ENCODE data around the gene IL1B. TPM values are rescaled to one million over a fixed set of nuclear protein-coding genes. Genes with fewer than 3 reads are reported as not detected.
"Not testable (repeated sequence)": the region's sequence is repeated elsewhere in the genome, so short reads cannot be mapped to it uniquely, and the experiment has no call there.

Gene IL1B
- polyA plus RNA-seq, 3 donors: 0.47 to 1.7 (median 0.50) TPM

DNA sequence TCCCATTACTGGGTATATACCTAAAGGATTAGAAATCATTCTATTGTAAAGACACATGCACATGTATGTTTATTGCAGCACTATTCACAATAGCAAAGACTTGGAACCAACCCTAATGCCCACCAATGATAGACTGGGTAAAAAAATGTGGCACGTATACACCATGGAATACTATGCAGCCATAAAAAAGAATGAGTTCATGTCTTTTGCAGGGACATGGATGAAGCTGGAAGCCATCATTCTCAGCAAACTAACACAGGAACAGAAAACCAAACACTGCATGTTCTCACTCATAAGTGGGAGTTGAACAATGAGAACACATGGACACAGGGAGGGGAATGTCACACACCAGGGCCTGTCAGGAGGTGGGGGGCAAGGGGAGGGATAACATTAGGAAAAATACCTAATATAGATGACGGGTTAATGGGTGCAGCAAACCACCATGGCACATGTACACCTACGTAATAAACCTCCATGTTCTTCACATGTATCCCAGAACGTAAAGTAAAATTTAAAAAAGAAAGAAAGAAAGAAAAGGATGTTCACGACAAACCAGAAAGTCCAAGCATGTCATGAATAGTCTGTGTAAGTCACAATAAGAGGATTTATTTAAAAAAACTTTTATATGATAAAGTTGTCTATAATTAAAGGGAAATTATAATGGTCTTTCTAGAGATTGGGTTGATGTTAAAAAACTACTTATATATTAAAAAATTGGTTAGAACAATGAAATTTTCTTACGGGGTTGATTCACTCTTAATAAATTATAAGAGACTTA, 23.0 kb upstream of the IL1B start:
- not testable (repeated sequence) for DNase-seq (ENCODE audit: low read depth in 3 of 3, low spot score in 2 of 3)

DNA sequence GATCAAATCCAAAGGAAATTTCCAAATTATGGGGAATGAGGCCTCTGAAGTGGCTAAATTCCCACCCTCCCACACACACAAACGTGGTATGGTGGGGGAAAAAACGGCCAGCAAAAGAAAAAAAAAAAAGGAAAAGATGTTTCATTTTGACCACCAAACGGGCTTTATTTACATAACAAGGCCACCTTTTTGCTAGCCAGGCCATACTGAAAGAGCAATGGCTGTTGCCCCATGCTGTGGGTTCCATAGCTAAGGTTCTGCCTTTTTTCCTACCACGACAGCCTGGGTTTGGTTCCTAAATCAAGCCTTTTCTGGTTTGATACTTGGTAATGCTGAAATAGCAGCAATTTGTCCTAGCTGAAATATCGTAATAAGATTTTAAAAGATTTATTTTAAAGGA, 14.0 kb upstream of the IL1B start:
- no peak for DNase-seq (ENCODE audit: low read depth in 3 of 3, low spot score in 2 of 3)

DNA sequence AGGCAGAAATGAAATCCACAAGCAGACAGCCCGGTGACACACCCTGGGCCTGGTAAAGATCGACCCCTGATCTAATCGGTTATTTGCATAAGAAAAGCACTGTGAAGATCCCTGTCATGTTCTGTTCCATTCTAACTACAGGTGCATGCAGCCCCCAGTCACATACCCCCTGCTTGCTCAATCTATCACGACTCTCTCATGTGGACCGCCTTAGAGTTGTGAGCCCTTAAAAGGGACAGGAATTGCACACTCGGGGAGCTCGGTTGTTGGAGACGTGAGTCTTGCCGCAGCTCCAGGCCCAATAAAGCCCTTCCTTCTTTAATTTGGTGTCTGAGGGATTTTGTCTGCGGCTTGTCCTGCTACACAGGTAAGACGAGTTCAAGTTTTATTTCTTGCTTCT, 13.4 kb upstream of the IL1B start:
- DNase-seq (ENCODE audit: low read depth in 3 of 3, low spot score in 2 of 3): no peak

DNA sequence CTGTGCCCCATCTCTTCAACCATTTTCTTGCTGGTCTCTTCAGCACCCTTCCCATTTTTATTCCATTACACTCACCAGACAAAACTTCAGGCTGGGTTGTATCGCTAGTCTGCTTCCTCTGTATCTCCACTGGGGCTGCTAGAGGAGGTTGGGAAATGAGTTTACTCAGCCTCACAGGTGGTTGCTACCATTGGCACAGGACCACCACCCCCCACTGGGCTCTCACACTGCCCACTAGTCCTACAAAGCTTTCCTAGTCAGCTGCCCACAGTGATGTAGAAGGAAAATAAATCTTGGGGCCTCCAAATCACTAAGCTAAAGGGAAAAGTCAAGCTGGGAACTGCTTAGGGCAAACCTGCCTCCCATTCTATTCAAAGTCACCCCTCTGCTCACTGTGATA, 12.3 kb upstream of the IL1B start:
- DNase-seq (ENCODE audit: low read depth in 3 of 3, low spot score in 2 of 3): no peak

DNA sequence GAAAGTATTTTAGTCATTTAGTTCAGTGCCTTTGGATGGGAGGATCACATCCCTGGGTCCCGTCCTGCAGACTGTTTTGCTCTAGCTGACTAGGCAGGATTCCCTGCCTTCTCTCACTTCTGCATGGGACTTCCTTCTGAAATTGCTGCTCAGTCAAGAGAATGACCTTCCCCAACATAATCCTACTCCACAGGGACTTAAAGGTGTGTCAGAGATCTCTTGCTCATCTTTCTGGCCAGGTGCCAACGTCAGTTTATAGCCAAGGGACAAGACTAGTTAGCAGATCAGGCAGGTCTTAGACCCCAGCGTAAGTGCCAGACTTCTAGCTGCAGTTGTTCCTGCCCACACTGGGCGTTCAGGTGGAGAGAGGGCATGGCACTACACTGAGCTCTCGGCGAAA, 9.5 kb upstream of the IL1B start:
- no peak for DNase-seq (ENCODE audit: low read depth in 3 of 3, low spot score in 2 of 3)

DNA sequence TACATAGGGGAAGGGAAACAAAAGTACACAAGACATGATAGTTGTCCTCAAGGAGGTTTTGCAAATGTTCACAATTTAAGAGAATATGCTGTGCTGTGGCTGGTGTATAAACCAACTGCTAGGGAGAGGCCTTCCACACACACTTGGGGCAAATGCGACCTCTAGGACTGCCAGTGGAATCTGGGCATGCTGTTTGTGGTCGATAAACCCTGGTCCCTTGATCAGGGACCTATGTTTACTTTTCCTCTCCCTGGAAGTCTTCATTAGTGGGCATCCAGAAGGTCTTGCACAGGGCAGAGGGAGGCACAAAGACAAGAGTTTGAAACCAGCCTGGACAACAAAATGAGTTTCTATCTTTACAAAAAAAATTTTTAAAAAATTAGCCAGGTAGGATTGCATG, 7.3 kb upstream of the IL1B start:
- no peak for DNase-seq (ENCODE audit: low read depth in 3 of 3, low spot score in 2 of 3)

DNA sequence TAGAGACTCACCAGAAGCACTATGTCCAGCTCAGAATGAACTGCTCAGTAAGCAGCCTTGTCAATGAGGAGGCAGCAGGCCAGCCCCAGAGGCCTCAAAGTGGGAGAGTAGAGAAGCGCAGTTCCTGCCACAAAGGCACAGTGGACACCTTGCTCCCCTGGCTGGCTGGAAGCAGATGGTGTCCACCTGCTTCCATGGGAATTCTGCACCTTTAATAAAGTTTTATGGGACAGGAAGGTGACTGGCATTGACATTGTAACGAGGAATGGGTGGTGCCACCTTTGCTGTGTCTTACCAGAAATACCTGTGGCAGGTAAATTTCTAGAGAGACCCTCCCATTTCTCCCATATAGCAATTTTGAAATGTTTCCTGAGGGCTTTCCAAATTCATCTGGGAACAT, 6.7 kb upstream of the IL1B start:
- DNase-seq (ENCODE audit: low read depth in 3 of 3, low spot score in 2 of 3): no peak

DNA sequence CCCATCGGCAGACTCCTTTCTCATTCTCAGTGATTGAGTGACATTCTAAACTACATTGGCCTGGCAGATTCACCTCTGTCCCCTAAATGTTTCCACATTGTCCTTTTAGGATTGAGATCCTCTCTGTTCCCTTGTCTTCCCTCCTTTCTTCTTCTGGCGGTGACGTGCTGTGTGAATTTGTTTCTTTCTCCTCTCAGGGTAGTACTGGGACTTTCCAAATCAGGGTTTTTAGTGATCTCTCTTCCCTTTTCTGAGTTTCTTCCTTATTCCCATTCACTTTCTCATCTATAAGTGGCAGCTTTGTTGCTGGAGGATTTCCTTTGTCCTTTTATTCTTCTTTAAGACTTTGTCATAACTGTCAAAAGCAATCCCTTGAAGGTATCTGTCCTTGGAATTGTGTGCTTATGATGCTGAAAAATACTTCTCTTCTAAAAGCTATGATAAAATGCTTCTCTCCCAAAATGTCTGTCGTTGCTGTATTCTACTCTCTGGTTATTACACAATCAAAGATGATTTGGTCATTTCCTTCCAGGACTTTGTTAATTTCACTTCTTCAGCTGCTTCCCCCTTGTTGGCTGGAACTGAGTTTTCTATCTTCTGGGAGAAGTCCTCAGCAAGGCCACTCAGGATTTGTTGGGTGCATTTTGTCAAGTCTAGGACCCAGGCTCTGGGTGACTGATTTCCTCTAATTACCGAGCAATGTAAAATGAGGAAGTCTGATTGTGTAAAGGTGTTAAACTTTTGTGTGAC, 4.9 kb upstream of the IL1B start:
- DNase-seq (ENCODE audit: low read depth in 3 of 3, low spot score in 2 of 3): no peak

DNA sequence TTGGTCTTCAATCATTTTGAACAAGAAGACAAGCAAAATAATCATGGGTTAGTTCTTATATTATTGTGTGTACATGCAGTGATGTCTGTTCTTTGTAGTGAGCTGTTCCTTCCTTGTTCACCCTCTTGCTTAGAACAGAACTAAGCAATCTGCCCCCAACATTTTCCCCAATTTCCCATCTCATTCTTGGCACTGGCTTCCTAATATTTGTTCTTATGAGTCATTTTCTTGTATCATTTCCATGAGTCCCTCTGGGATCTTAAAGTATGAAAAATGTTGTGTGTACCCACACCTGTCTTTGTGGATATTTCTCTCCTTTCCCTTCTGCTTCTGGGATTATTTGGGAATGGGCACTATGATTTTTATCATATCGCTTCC, 3.5 kb upstream of the IL1B start:
- DNase-seq (ENCODE audit: low read depth in 3 of 3, low spot score in 2 of 3): no peak

DNA sequence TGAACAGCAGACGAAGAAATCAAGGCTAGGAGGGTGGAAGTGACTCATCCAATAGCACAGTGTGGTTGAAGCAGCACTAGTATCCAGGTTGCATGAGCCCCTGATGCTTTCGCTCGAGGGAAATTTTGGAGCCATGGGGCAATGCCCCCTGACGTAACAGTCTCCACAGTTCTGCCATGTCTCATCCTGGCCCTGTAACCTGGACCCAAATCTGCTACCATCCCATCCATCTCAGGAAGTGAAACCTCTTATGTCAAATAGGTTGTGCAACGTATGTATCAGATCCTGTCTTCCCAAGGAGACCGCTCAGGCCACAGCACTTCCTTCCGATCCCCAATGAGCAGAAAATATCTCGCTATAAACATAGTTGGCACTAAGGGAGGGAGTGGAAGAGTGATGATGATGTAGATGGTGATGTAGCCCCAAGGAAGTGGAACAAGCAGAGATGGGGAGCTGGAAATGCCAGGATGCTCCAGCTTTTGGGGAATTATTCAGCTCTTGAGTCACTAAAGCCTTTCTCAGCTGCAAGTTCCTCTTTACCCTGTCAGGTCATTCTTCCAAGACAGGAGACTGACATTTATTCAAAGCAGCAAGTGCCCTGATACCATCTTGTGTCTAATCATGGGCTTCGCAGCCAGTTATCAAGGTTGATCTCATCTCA, 3.0 kb upstream of the IL1B start:
- no peak for DNase-seq (ENCODE audit: low read depth in 3 of 3, low spot score in 2 of 3)

DNA sequence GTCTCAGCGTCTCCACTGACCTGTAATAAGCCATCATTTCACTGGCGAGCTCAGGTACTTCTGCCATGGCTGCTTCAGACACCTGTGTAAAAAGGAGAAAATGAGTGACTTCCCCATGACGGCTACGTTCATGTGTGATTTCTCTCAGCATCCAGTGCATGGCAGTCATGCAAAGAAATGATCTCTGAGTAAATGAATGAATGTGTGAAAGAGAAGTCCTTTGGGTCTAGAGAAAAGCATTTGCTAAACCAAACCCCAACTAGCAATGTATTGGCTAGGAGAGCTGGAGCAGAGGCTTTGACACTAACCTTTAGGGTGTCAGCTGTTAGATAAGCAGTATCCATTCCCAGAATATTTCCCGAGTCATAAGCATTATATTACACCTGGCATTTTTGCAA, 417 bp downstream of the IL1B start:
- no peak for DNase-seq (ENCODE audit: low read depth in 3 of 3, low spot score in 2 of 3)

DNA sequence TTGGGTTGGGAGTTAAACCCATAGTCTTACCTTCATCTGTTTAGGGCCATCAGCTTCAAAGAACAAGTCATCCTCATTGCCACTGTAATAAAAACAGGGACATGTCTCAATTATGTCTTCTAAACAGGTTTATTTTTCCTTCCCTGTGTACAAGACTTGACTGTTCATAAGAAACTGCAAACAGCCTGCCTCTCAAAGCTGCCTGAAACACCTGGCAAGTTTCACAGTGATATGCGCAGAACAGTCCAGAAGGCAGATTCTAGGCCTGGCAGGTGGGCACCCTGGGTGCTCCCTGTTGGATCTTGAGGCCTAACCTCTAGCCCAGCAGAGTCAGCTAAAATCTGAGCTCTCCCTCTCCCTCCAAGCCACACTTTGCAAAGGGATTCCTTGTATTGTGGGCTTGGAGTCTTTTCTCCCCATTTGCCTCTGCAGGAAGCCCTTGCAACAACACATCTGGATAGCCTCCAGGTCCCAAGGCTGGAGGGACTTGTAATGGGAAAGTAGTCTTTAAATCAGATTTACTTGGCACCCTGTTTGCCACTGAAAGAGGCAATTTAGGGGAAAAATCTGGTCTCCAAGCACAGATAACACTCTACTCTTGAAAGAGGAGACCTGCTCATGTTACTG, 930 bp downstream of the IL1B start:
- DNase-seq (ENCODE audit: low read depth in 3 of 3, low spot score in 2 of 3): no peak

DNA sequence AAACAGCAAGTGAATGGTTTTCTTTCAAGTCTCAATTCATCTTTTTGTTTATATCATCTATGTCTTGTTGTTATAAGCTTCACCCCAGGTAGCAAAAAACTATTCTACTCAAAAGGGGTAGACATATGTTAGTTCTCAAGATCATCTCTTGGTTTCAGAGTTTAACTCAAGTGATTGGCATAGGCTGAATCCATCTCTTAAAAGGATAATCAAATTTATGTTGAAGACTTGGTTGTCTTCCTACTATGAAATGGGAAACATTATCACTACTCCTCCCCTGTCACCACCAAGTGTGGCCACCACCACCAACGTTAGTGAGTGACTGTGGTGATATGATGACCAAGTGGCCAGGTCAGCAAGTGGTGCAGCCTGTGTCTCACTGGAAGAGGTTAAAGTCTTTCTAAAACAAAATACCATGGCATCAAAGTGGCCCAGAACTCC, 1.5 kb downstream of the IL1B start:
- no peak for DNase-seq (ENCODE audit: low read depth in 3 of 3, low spot score in 2 of 3)

DNA sequence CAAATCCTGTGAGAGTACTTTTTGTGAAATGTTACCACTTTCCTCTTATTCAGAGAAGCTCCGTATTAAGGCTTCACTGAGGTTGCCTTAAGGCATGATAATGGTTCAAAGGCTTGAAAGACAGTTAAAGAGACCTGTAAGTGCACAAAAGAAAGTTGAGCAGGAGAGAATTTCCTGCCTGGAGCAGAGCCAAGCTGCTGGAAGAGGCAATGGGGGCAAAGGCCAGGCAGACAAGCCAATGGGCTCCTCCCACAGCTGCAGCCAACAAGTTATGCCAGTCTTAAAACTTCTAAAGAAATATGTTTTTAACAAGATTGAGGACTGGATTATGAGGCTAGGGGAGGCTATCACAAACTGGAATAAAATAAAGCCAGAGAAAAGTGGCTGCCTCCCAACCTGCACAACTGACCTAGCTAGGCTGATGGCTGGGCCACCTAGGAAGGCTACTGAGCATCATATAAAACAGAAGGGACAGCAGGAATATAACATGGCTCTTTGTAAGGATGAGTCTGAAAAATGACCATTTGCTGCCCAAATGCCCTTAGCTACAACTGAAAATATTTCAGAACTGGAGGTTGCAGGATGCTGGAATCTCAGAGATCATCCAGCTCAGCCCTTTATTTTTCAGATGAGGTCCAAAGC, 2.1 kb downstream of the IL1B start:
- DNase-seq (ENCODE audit: low read depth in 3 of 3, low spot score in 2 of 3): no peak

DNA sequence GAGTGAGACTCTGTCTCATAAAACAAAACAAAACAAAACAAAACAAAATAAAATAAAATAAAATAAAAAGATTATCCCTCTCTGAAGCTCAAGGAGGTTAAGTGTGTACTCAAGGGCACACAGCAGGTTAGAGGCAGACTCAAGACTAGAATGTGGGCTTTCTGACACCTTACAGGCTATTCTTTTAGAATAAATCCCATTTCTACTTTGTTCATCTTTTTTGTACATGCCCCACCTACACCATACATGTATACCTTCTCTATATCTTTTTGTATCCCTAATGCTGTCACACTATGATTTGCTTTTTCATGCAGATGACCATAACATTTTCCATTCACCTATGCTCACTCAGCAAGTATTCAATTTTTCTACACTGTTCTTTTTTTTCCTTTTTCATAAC, 2.6 kb downstream of the IL1B start:
- no peak for DNase-seq (ENCODE audit: low read depth in 3 of 3, low spot score in 2 of 3)

DNA sequence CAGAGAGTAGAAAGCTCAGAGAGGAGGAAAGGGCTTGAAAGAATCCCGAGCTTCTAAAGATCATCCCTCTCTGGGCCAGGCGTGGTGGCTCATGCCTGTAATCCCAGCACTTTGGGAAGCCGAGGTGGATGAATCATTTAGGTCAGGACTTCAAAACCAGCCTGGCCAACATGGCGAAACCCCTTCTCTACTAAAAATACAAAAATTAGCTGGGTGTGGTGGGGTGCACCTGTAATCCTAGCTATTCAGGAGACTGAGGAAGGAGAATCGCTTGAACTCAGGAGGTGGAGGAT, 3.0 kb downstream of the IL1B start:
- not testable (repeated sequence) for DNase-seq (ENCODE audit: low read depth in 3 of 3, low spot score in 2 of 3)

DNA sequence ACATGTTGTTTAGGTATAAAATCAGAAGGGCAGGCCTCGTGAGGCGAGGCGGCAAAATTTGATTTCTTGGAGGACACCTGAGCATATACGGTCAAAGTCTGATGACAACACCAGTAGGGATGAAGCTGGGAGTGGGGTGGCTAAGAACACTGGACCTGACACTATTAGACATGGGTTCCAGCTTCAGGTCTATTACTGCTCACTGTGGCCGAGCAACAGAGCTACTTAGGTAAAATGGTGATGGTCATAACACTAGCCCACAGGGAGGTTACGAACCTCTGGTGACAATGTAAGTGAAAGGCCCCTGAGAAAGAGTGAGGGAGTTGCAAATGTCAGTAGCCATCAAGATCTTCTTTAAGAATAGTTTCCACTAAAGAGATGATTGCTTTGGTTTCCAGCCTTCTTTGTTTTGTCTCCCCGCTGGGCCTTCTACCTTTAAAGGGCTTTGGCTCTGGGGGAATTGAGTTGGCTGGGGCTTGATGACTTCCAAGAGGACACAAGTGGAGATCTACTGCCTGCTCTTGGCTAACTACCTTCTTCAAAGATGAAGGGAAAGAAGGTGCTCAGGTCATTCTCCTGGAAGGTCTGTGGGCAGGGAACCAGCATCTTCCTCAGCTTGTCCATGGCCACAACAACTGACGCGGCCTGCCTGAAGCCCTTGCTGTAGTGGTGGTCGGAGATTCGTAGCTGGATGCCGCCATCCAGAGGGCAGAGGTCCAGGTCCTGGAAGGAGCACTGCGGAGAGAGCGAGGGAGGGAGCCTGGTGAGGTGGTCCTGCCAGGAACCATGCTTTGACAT, 3.5 kb downstream of the IL1B start:
- no peak for DNase-seq (ENCODE audit: low read depth in 3 of 3, low spot score in 2 of 3)

DNA sequence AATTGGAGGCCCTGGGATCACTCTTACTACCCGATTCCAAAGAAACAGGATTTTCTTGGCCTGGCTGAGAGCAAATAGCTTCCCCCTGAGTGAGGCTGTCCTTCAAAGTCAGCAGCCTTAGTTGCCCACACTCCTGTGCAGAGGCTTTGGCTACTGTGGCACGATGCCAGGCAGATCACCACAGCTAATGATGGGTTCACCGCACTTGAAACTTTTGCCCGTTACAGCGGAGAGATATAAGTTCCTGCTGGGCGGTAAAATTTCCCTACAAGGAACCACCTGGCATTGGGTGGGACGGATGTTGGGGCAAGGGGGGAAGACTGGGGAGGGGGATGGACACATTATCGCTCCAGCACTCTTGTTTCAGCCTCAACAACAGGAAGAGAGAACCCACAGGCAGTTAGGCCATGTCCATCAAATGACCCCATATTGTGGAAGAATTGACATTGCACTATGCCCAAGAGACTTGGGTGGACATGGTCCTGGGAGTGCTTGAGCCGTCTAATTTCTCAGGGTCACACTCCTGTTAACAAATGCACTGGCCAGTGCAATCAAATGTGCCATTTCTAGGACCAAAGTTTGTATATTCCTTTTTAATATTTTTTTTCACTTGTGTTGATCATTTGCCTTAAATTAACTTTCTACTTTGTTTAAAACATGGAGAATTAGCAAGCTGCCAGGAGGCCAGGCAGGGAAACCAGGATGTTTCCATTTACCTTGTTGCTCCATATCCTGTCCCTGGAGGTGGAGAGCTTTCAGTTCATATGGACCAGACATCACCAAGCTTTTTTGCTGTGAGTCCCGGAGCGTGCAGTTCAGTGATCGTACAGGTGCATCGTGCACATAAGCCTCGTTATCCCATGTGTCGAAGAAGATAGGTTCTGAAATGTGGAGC, 4.4 kb downstream of the IL1B start:
- no peak for DNase-seq (ENCODE audit: low read depth in 3 of 3, low spot score in 2 of 3)

DNA sequence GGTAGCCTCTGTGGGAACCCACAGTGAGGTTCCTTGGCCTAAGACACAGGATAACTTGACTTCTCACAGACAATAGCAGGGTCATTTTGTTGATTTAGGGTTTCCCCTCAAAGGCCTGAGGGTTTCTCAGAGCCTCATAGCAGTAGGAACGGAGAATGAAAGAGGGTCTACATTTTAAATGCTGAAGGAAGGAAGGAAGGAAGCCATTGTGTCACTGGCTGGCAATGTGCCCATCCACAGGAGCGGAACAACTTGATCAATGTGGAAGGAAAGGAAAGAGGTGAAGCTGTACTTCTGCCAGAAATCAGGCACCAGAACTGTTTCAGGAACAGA, 5.1 kb downstream of the IL1B start:
- no peak for DNase-seq (ENCODE audit: low read depth in 3 of 3, low spot score in 2 of 3)
